SK-N-SH (cell line): ENCODE measurements around the gene PRR19. TPM values are rescaled to one million over a fixed set of nuclear protein-coding genes. Genes with fewer than 3 reads are reported as not detected.

Source experiments
- CTCF ChIA-PET: fragments of 300-600, 350-600 bp; formaldehyde crosslinking; extraction: SDS; loops from one replicate; lab custom pipeline; 2021; lab: Yijun Ruan, JAX
- POLR2A ChIA-PET: fragments of 350-600 bp; sonication (Branson Sonifier 250); formaldehyde crosslinking; extraction: SDS; loops from one replicate; lab custom pipeline; 2020; ENCODE audit warnings: antibody characterized with exemption, inconsistent platforms; lab: Yijun Ruan, JAX
- DNase-seq: peaks from one replicate; pipeline ENCODE4 v3.0.0; 2012
- H2AFZ ChIP-seq: fragments of 200-600 bp; sonication (generic); 2 replicates; pipeline ENCODE4 v1.8.1; 2016; ENCODE audit warnings: antibody characterized with exemption, mild to moderate bottlenecking, low read depth
- H3F3A ChIP-seq: fragments of 200-600 bp; sonication (generic); replicated peaks from 2 replicates; pipeline ENCODE3; 2016; ENCODE audit warnings: antibody characterized with exemption, mild to moderate bottlenecking; ENCODE audit not compliant: insufficient read depth
- H3K27ac ChIP-seq, 2 experiments: fragments of 200-500 bp in 1 of 2; fragments of 200-600 bp in 1 of 2; sonication (Bioruptor generic) in 1 of 2; sonication (generic), shearing (Covaris generic) in 1 of 2; 2 replicates each; pipeline versions ENCODE4 v1.5.1 to v1.6.1; 2014 to 2016; ENCODE audit warnings: low read depth in 2 of 2, inconsistent platforms in 1 of 2, low read length in 1 of 2, mild to moderate bottlenecking in 1 of 2, mixed read lengths in 1 of 2
- H3K27me3 ChIP-seq: fragments of 200-600 bp; sonication (generic), shearing (Covaris generic); 2 replicates; pipeline ENCODE4 v1.6.1; 2016; ENCODE audit warnings: mixed run types; ENCODE audit not compliant: insufficient read depth
- H3K36me3 ChIP-seq, 2 experiments: fragments of 200-500 bp in 1 of 2; fragments of 200-600 bp in 1 of 2; sonication (Bioruptor generic) in 1 of 2; sonication (generic) in 1 of 2; replicated peaks in 1 of 2; 2 replicates each; pipeline versions ENCODE3 to v1.5.1; 2014 to 2016; ENCODE audit warnings: low read length in 1 of 2, mild to moderate bottlenecking in 1 of 2; ENCODE audit not compliant: insufficient read depth in 2 of 2, control insufficient read depth in 1 of 2
- H3K4me1 ChIP-seq, 2 experiments: fragments of 200-500 bp in 1 of 2; fragments of 200-600 bp in 1 of 2; sonication (Bioruptor generic) in 1 of 2; sonication (generic), shearing (Covaris generic) in 1 of 2; 2 replicates each; pipeline versions ENCODE4 v1.5.1 to v1.6.1; 2014 to 2016; ENCODE audit warnings: low read depth in 1 of 2, low read length in 1 of 2, mixed run types in 1 of 2; ENCODE audit not compliant: insufficient read depth in 2 of 2, control insufficient read depth in 1 of 2
- H3K4me2 ChIP-seq: fragments of 200-600 bp; sonication (generic), shearing (Covaris generic); 2 replicates; pipeline ENCODE4 v1.6.1; 2017; ENCODE audit warnings: mixed run types
- H3K4me3 ChIP-seq, 2 experiments: fragments of 200-500 bp in 1 of 2; fragments of 200-600 bp in 1 of 2; sonication (Bioruptor generic) in 1 of 2; sonication (generic), shearing (Covaris generic) in 1 of 2; 2 replicates each; pipeline versions ENCODE4 v1.5.1 to v1.8.1; 2014 to 2016; ENCODE audit warnings: low read depth in 2 of 2, inconsistent platforms in 1 of 2, low read length in 1 of 2, mild to moderate bottlenecking in 1 of 2, mixed read lengths in 1 of 2, moderate library complexity in 1 of 2
- H3K79me2 ChIP-seq: fragments of 200-600 bp; sonication (generic); 2 replicates; pipeline ENCODE4 v1.8.1; 2017; ENCODE audit warnings: mild to moderate bottlenecking; ENCODE audit not compliant: insufficient read depth
- H3K9ac ChIP-seq: fragments of 200-600 bp; sonication (generic); 2 replicates; pipeline ENCODE4 v1.6.1; 2017; ENCODE audit warnings: mixed run types
- H3K9me2 ChIP-seq: fragments of 200-600 bp; sonication (generic); 2 replicates; pipeline ENCODE4 v1.6.1; 2017; ENCODE audit warnings: mixed run types
- H3K9me3 ChIP-seq: fragments of 200-600 bp; sonication (generic); 2 replicates; pipeline ENCODE4 v1.6.1; 2017; ENCODE audit warnings: mixed run types, mild to moderate bottlenecking, moderate library complexity
- H4K20me1 ChIP-seq: fragments of 200-600 bp; sonication (generic); 2 replicates; pipeline ENCODE4 v1.6.1; 2017; ENCODE audit warnings: mild to moderate bottlenecking, mixed run types; ENCODE audit not compliant: insufficient read depth
- CHD2 ChIP-seq: fragments of 150-350 bp; IDR thresholded peaks from 2 replicates; pipeline ENCODE4 v1.6.1; 2018; ENCODE audit warnings: low read length; ENCODE audit not compliant: partially characterized antibody
- CTCF ChIP-seq: fragments of 200-600 bp; sonication (generic); IDR thresholded peaks from 2 replicates; pipeline ENCODE4 v1.6.1; 2017; ENCODE audit warnings: antibody characterized with exemption, mild to moderate bottlenecking, moderate library complexity
- ELF1 ChIP-seq: IDR thresholded peaks from 2 replicates; pipeline ENCODE4 v1.4.0; 2012
- EP300 ChIP-seq, 2 experiments: IDR thresholded peaks; 2 replicates each; pipeline versions ENCODE4 v1.4.0 to v1.6.1; 2012; ENCODE audit warnings: borderline replicate concordance in 1 of 2, low read depth in 1 of 2, low read length in 1 of 2
- GABPA ChIP-seq: IDR thresholded peaks from 2 replicates; pipeline ENCODE4 v1.4.0; 2012; ENCODE audit warnings: low read depth, mild to moderate bottlenecking
- MAX ChIP-seq: IDR thresholded peaks from 2 replicates; pipeline ENCODE4 v1.4.0; 2012; ENCODE audit warnings: low read depth
- MEF2A ChIP-seq: IDR thresholded peaks from 2 replicates; pipeline ENCODE4 v1.4.0; 2012; ENCODE audit warnings: low read depth, borderline replicate concordance
- MXI1 ChIP-seq: IDR thresholded peaks from 2 replicates; pipeline ENCODE4 v1.6.1; 2012; ENCODE audit warnings: mild to moderate bottlenecking, low read depth, low read length, improper control_type of control experiment
- NFIC ChIP-seq: IDR thresholded peaks from 2 replicates; pipeline ENCODE4 v1.4.0; 2012; ENCODE audit warnings: borderline replicate concordance
- REST ChIP-seq: IDR thresholded peaks from 2 replicates; pipeline ENCODE4 v1.6.1; 2012; ENCODE audit warnings: mild to moderate bottlenecking, low read depth, low read length, moderate library complexity
- RFX5 ChIP-seq: IDR thresholded peaks from 2 replicates; pipeline ENCODE4 v1.6.1; 2012; ENCODE audit warnings: mild to moderate bottlenecking, improper control_type of control experiment, low read length
- SIN3A ChIP-seq: IDR thresholded peaks from 2 replicates; pipeline ENCODE4 v1.6.1; 2012; ENCODE audit warnings: low read depth, mild to moderate bottlenecking, low read length, moderate library complexity, borderline replicate concordance
- TAF1 ChIP-seq: IDR thresholded peaks from 2 replicates; pipeline ENCODE4 v1.6.1; 2012; ENCODE audit warnings: low read depth, mild to moderate bottlenecking, low read length, moderate library complexity, borderline replicate concordance
- USF2 ChIP-seq: fragments of 150-350 bp; IDR thresholded peaks from 2 replicates; pipeline ENCODE4 v1.6.1; 2017; ENCODE audit warnings: antibody characterized with exemption, low read length, low read depth, borderline replicate concordance
- YY1 ChIP-seq: IDR thresholded peaks from 2 replicates; pipeline ENCODE4 v1.4.0; 2012; ENCODE audit warnings: low read depth, mild to moderate bottlenecking
- WGBS: methylation state at CpG from one replicate; pipeline ENCODE4 v1.1.6; 2017; ENCODE audit warnings: low lambda C conversion rate; 5-methylcytosine and 5-hydroxymethylcytosine counted together
- polyA plus RNA-seq, 3 experiments: library from polyadenylated mRNA; depleted of rRNA; stranded (reverse); fragments of >200 nt; gene quantifications; 2 replicates each; pipeline ENCODE4 v1.2.3, GENCODE V29; 2012

PRR19 gene
- polyA plus RNA-seq, 1 of the 3 experiments (the other 2 are of a cell fraction), result 1.3 TPM

- no peaks in the 10 kb centered on the region for H3F3A ChIP-seq
- peaks cover 0 to 12% of the 10 kb centered on the region in 2 experiments; a peak in 1 of 4 replicates for H3K4me1 ChIP-seq
- no peaks in the 10 kb centered on the region for H3K36me3 ChIP-seq
- H2AFZ ChIP-seq, result no peak overlapping the region
- no peaks in the 10 kb centered on the region for H3K27me3 ChIP-seq
- TF ChIP-seq ELF1, result no peak
- no peak for TF ChIP-seq RFX5
- no peak for TF ChIP-seq CTCF
- TF ChIP-seq EP300 (IDR thresholded peaks at IDR 0.05; ENCODE audit: borderline replicate concordance in 1 of 2, low read depth in 1 of 2, low read length in 1 of 2), result no peak
- no peak overlapping the region for H3K9ac ChIP-seq
- WGBS, result 72% methylated on average over 21 of the region's 28 CpGs
- no peak overlapping the region for H3K4me3 ChIP-seq
- no peak overlapping the region for H3K4me2 ChIP-seq
- no peaks in the 10 kb centered on the region for H3K9me2 ChIP-seq
- POLR2A ChIA-PET, result no interaction called here
- H3K27ac ChIP-seq, result no peak overlapping the region
- DNase-seq, result peak; percentile 36
- no peaks in the 10 kb centered on the region for H3K79me2 ChIP-seq
- CTCF ChIA-PET, result interaction anchor here (0.6 to 0.7 kb wide), 2 partner anchors 31 to 36 kb away, joined by 3 read pairs; no protein-coding TSS in a partner anchor
- H4K20me1 ChIP-seq, result no peaks in the 10 kb centered on the region
- no peaks in the 10 kb centered on the region for H3K9me3 ChIP-seq
Measured at GRCh38 chr19:42316223-42317211, 14.6 kb downstream of the PRR19 start.

GRCh38 chr19:42317535-42317934 is 15.6 kb downstream of the PRR19 start:
- no peaks in the 10 kb centered on the region for H3K79me2 ChIP-seq
- no peak overlapping the region for H3K4me2 ChIP-seq
- no peaks in the 10 kb centered on the region for H3K9me2 ChIP-seq
- H3K4me3 ChIP-seq, result no peak overlapping the region
- no peak overlapping the region for H3K9ac ChIP-seq
- peaks cover 0 to 7% of the 10 kb centered on the region in 2 experiments; a peak in 1 of 4 replicates for H3K4me1 ChIP-seq
- CTCF ChIA-PET, result interaction anchor here (1.3 kb wide), 1 partner anchor 22 kb away, joined by 4 read pairs; no protein-coding TSS in a partner anchor
- POLR2A ChIA-PET, result no interaction called here
- DNase-seq, result no peak
- no peaks in the 10 kb centered on the region for H4K20me1 ChIP-seq
- no peaks in the 10 kb centered on the region for H3K36me3 ChIP-seq
- no peaks in the 10 kb centered on the region for H3F3A ChIP-seq
- no peaks in the 10 kb centered on the region for H3K27me3 ChIP-seq
- 78% methylated on average over 12 of the region's 13 CpGs for WGBS
- no peak overlapping the region for H2AFZ ChIP-seq
- H3K9me3 ChIP-seq, result no peaks in the 10 kb centered on the region
- no peak overlapping the region for H3K27ac ChIP-seq
- TF ChIP-seq MEF2A (no peak), REST (no peak), CTCF (no peak), GABPA (no peak), NFIC (no peak), SIN3A (no peak), TAF1 (no peak), ELF1 (no peak), YY1 (no peak), CHD2 (no peak), MXI1 (no peak), USF2 (no peak), MAX (no peak)
